ENCODE measurements around the gene PTPRD. TPM values are rescaled to one million over a fixed set of nuclear protein-coding genes. Genes with fewer than 3 reads are reported as not detected.

Gene PTPRD
- total RNA-seq, 1 experiment from 2014 or later, result 1.8 TPM

DNA sequence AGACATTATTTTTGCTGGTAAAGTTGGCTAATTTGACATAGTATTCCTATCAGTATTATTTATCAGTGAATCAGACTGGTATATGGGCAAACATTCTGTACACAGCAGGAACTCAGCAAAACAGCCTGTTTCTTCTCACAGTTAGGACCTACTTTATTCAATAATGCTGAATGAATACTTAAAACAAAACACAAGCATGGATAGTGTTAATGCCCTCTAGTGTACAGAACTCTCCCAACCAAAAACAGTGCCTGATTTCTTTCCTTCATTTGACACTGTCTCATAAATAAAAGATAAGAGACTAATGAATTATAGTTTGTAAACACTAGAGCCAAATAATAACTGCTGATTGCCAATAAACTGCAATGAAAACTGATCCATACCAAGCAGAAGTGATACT, 1113.3 kb downstream of the PTPRD start:
- TF ChIP-seq CTCF (IDR thresholded peaks at IDR 0.05; ENCODE audit: unreplicated experiment), result no peak
- Mint-ChIP-seq H3K27me3 (ENCODE audit: unreplicated experiment) (no peaks in the 10 kb centered on the region), H3K4me3 (ENCODE audit: low read depth, unreplicated experiment) (no peak overlapping the region), H3K9me3 (ENCODE audit: low read depth, unreplicated experiment) (peaks cover 4% of the 10 kb centered on the region), H3K4me1 (ENCODE audit: low read depth, unreplicated experiment) (no peaks in the 10 kb centered on the region), H3K27ac (ENCODE audit: unreplicated experiment) (no peak overlapping the region), H3K36me3 (ENCODE audit: insufficient read depth, unreplicated experiment) (no peaks in the 10 kb centered on the region)
- DNase-seq, result no peak
- intact Hi-C loops (cut with micrococcal nuclease; ENCODE audit: unreplicated experiment), result no loop called here
- no TSS peak for BruUV-seq (replicated peaks)
- CTCF ChIA-PET, result no interaction called here

DNA sequence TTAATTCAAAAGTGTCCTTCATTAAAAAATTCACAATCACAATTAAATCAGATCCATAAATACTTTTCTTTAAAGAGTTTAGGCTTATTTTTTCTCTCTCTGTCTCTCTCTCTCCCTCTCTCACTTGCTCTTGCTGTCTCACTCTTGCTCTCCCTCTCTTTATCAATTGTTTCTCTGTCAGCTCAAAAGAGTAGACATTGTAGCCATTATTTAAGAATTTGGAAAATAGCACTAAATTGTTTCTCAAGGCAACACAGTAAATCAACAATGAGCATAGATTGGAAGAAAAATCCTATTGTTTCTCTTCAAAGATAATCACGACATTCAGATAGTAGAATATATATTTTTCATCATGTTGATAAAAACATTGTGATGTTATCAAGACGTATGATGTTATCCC, 1114.0 kb downstream of the PTPRD start:
- H3K27ac Mint-ChIP-seq (ENCODE audit: unreplicated experiment), result no peak overlapping the region
- H3K27me3 Mint-ChIP-seq (ENCODE audit: unreplicated experiment), result no peaks in the 10 kb centered on the region
- peaks cover 4% of the 10 kb centered on the region for H3K9me3 Mint-ChIP-seq (ENCODE audit: low read depth, unreplicated experiment)
- no peak overlapping the region for H3K4me3 Mint-ChIP-seq (ENCODE audit: low read depth, unreplicated experiment)
- no peaks in the 10 kb centered on the region for H3K36me3 Mint-ChIP-seq (ENCODE audit: insufficient read depth, unreplicated experiment)
- no peak for DNase-seq
- CTCF ChIA-PET, result no interaction called here
- no TSS peak for BruUV-seq (replicated peaks)
- no peak for TF ChIP-seq CTCF (IDR thresholded peaks at IDR 0.05; ENCODE audit: unreplicated experiment)
- no peaks in the 10 kb centered on the region for H3K4me1 Mint-ChIP-seq (ENCODE audit: low read depth, unreplicated experiment)
- intact Hi-C loops (cut with micrococcal nuclease; ENCODE audit: unreplicated experiment), result no loop called here

- CTCF ChIA-PET, result no interaction called here
- H3K4me3 Mint-ChIP-seq (ENCODE audit: low read depth, unreplicated experiment), result no peak overlapping the region
- intact Hi-C loops (cut with micrococcal nuclease; ENCODE audit: unreplicated experiment), result no loop called here
- DNase-seq, result no peak
- no TSS peak for BruUV-seq (replicated peaks)
- H3K9me3 Mint-ChIP-seq (ENCODE audit: low read depth, unreplicated experiment), result peaks cover 4% of the 10 kb centered on the region
- H3K36me3 Mint-ChIP-seq (ENCODE audit: insufficient read depth, unreplicated experiment), result no peaks in the 10 kb centered on the region
- H3K27me3 Mint-ChIP-seq (ENCODE audit: unreplicated experiment), result no peaks in the 10 kb centered on the region
- H3K4me1 Mint-ChIP-seq (ENCODE audit: low read depth, unreplicated experiment), result no peaks in the 10 kb centered on the region
- TF ChIP-seq CTCF (IDR thresholded peaks at IDR 0.05; ENCODE audit: unreplicated experiment), result no peak
- no peak overlapping the region for H3K27ac Mint-ChIP-seq (ENCODE audit: unreplicated experiment)
These were observed 1114.7 kb downstream of the PTPRD start for GRCh38 chr9:9498128-9498527.

GRCh38 chr9:9494336-9494735, 1118.5 kb downstream of the PTPRD start:
- TF ChIP-seq CTCF (IDR thresholded peaks at IDR 0.05; ENCODE audit: unreplicated experiment), result no peak

GRCh38 chr9:9492506-9492905, 1120.3 kb downstream of the PTPRD start:
- Mint-ChIP-seq H3K36me3 (ENCODE audit: insufficient read depth, unreplicated experiment) (no peaks in the 10 kb centered on the region), H3K27me3 (ENCODE audit: unreplicated experiment) (no peaks in the 10 kb centered on the region), H3K4me3 (ENCODE audit: low read depth, unreplicated experiment) (no peak overlapping the region), H3K4me1 (ENCODE audit: low read depth, unreplicated experiment) (no peaks in the 10 kb centered on the region), H3K9me3 (ENCODE audit: low read depth, unreplicated experiment) (peaks cover 6% of the 10 kb centered on the region), H3K27ac (ENCODE audit: unreplicated experiment) (no peak overlapping the region)
- DNase-seq, result no peak
- BruUV-seq (replicated peaks), result no TSS peak
- intact Hi-C loops (cut with micrococcal nuclease; ENCODE audit: unreplicated experiment), result no loop called here
- no peak for TF ChIP-seq CTCF (IDR thresholded peaks at IDR 0.05; ENCODE audit: unreplicated experiment)
- CTCF ChIA-PET, result no interaction called here

More at GRCh38 chr9:9494336-9494735, 1118.5 kb downstream of the PTPRD start:
- no peaks in the 10 kb centered on the region for H3K4me1 Mint-ChIP-seq (ENCODE audit: low read depth, unreplicated experiment)
- intact Hi-C loops (cut with micrococcal nuclease; ENCODE audit: unreplicated experiment), result no loop called here
- no peaks in the 10 kb centered on the region for H3K36me3 Mint-ChIP-seq (ENCODE audit: insufficient read depth, unreplicated experiment)
- H3K27ac Mint-ChIP-seq (ENCODE audit: unreplicated experiment), result no peak overlapping the region
- H3K27me3 Mint-ChIP-seq (ENCODE audit: unreplicated experiment), result no peaks in the 10 kb centered on the region
- no peak overlapping the region for H3K4me3 Mint-ChIP-seq (ENCODE audit: low read depth, unreplicated experiment)
- no TSS peak for BruUV-seq (replicated peaks)
- H3K9me3 Mint-ChIP-seq (ENCODE audit: low read depth, unreplicated experiment), result peaks cover 6% of the 10 kb centered on the region
- CTCF ChIA-PET, result no interaction called here
- DNase-seq, result no peak

All from Calu3 (cell line).